ENCODE data around the gene GNG7.
"Not testable (repeated sequence)": the region's sequence is repeated elsewhere in the genome, so short reads cannot be mapped to it uniquely, and the experiment has no call there.

The GNG7 gene

GRCh38 chr19:2625434-2625833 is 77.1 kb downstream of the GNG7 start:
- DNase-seq, result peak in 5 of 56 donors; percentile 9 to 36 (median 25)

GRCh38 chr19:2624537-2625091 is 77.9 kb downstream of the GNG7 start:
- DNase-seq, result peak in 13 of 56 donors; percentile 12 to 64 (median 28)

- no peak for DNase-seq
These were observed 78.7 kb downstream of the GNG7 start for GRCh38 chr19:2623798-2624197.

- not testable (repeated sequence) for DNase-seq
These were observed 80.0 kb downstream of the GNG7 start for GRCh38 chr19:2622371-2622961.

GRCh38 chr19:2619076-2619475 is 83.4 kb downstream of the GNG7 start:
- no peak for DNase-seq

GRCh38 chr19:2618611-2619010 is 83.9 kb downstream of the GNG7 start:
- peak in 1 of 56 donors; percentile 36 for DNase-seq

GRCh38 chr19:2617393-2618165 is 84.9 kb downstream of the GNG7 start:
- no peak for DNase-seq

- peak in 7 of 56 donors; percentile 15 to 50 (median 23) for DNase-seq
These were observed 85.6 kb downstream of the GNG7 start for GRCh38 chr19:2616741-2617392.

GRCh38 chr19:2615782-2616181 is 86.7 kb downstream of the GNG7 start:
- no peak for DNase-seq

- DNase-seq, result peak in 3 of 56 donors; percentile 3 to 33 (median 17)
These were observed 88.8 kb downstream of the GNG7 start for GRCh38 chr19:2613507-2614295.

GRCh38 chr19:2612619-2613249 is 89.8 kb downstream of the GNG7 start:
- DNase-seq, result no peak

GRCh38 chr19:2611483-2612464 is 90.7 kb downstream of the GNG7 start:
- no peak for DNase-seq

- DNase-seq, result peak; percentile 19 to 92 (median 70)
These were observed 91.6 kb downstream of the GNG7 start for GRCh38 chr19:2610637-2611482.

- no peak for DNase-seq
These were observed 92.9 kb downstream of the GNG7 start for GRCh38 chr19:2609389-2610116.

- DNase-seq, result not testable (repeated sequence)
These were observed 93.5 kb downstream of the GNG7 start for GRCh38 chr19:2609034-2609388.

- DNase-seq, result no peak
These were observed 93.9 kb downstream of the GNG7 start for GRCh38 chr19:2608602-2608922.

- no peak for DNase-seq
These were observed 94.5 kb downstream of the GNG7 start for GRCh38 chr19:2607712-2608601.

Data from amygdala (tissue), 56 donors.